ENCODE measurements around the gene KRT80.

The KRT80 gene

GRCh38 chr12:52228931-52229330 is 37.1 kb upstream of the KRT80 start:
- no peak for DNase-seq

- DNase-seq: no peak
Measured at GRCh38 chr12:52228366-52228765, 36.6 kb upstream of the KRT80 start.

- DNase-seq: no peak
Measured at GRCh38 chr12:52227606-52228166, 35.9 kb upstream of the KRT80 start.

- no peak for DNase-seq
Measured at GRCh38 chr12:52226446-52226845, 34.6 kb upstream of the KRT80 start.

- DNase-seq: no peak
Measured at GRCh38 chr12:52225752-52226151, 33.9 kb upstream of the KRT80 start.

DNA sequence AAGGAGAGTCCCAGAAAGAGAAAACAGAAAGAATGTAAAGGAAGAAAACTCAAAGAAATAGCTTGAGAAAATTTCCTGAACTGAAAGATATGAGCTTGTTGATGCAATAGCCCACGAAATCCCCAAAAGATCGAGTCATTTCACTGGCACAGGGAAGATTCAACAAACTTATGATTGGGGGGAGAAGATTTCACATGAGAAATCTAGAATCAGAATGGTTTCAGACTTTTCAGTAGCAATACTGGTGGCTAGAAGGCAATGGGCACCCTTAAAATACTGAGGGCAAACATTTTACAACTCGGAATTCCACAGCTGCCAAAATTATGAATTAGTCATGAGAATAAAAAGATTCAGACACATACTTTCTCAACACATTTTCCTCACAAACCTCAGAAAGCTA is 32.3 kb upstream of the KRT80 start:
- DNase-seq: no peak

- DNase-seq: no peak
Measured at GRCh38 chr12:52223406-52224039, 31.7 kb upstream of the KRT80 start.

DNA sequence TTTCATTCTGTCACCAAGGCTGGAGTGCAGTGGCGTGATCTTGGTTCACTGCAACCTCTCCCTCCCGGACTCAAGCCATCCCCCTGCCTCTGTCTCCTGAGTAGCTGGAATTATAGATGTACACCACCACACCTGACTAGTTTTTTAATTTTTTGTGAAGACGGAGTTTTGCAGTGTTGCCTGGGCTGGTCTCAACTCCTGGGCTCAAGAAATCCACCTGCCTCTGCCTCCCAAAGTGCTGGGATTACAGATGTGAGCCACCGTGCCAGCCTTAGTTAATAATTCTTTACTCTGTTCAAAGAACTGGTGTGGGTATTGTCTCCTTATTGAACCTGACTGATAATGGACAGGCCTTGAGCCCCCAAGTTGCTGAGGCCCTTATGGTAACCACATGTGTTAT is 30.9 kb upstream of the KRT80 start:
- DNase-seq: no peak

- no peak for DNase-seq
Measured at GRCh38 chr12:52221912-52222457, 30.2 kb upstream of the KRT80 start.

- no peak for DNase-seq
Measured at GRCh38 chr12:52221070-52221781, 29.4 kb upstream of the KRT80 start.

DNA sequence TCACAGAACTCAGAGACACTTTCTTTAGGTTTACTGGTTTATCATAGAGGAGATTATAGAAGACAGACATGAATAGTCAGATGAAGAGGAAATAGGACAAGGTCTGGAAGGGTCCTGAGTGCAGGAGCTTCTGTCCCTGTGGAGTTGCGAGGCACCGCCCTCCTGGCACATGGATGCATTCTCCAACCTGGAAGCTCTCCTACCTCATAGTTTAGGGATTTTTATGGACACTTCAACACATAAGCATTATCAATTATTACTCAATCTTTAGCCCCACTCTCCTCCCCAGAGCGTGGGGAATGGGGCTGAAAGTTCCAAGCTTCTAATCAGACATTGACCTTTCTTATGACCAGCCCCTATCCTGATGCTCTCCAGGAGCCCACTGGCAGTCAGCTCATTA is 28.7 kb upstream of the KRT80 start:
- no peak for DNase-seq

DNA sequence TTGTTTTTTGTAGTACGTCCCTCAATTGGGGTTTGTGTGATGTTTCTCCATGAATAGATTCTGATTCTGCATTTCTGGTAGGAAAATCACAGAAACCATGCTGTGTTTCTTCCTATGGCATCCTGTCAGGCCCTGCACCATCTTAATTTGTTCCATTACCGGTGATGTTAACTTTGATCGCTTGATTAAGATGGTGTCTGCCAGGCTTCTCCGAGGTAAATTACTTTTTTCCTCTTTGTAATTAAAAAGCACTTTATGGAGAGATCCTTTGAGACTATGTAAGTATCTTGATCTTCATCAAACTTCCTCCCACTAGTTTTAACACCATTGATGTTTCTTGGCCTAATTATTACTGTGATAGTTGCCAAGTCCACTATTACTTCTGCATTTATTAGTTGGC is 26.2 kb upstream of the KRT80 start:
- DNase-seq: no peak

DNA sequence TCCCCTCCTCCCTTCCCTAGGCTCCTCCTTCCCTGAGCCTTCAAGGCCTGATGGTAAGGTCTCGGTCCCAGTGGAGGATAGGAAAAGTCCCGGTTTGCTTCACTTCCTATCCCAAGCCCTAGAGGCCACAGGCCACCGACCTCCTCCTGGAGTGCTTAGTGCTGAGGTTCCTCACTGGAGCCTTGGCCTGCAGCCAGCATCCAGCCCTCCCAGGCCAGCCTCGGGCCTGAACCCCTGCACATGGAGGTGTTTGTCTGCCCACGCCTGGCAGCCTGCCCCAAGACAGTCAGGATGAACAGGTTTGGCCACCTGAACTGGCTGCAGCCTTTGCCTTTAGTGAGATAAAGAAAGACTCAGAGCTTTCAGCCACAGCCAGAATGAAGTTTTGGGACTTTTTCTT is 25.4 kb upstream of the KRT80 start:
- no peak for DNase-seq

DNA sequence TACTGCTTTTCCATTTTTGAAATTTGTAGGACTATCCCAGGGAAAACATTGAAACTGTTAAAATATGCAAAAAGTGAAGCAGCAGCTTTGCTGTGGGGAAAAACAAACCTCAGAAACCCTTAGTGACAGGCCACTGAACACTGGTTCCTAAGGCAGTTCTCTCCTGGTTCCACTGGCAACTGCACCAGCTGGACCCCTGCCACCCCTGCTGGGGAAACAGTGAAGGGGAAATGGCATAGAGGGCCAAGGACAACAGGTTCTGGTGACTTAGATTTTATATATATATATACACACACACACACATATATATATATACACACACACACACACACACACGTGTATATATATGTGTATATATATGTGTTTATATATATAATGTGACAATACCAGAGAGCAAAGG is 25.0 kb upstream of the KRT80 start:
- DNase-seq: peak in 1 of 2 experiments; percentile 15

DNA sequence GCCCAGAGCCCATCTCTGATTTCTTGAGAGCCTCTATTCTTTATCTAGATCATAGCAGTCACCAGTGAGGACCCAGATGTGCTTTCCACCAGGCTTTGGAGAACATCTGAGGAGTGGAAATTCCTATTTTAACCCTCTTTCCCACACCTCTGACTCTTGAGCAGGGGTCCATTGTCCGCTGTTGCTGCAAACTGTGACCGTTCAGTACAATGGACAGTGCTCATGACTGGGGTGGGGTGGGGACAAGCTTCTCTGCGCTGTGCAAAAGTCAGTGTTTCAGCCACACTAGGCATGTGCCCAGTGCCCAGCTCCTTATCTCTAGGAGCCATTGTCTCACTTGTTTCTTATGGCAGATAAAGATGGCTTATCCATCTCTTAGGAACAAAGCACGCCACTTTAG is 24.3 kb upstream of the KRT80 start:
- DNase-seq: no peak

DNA sequence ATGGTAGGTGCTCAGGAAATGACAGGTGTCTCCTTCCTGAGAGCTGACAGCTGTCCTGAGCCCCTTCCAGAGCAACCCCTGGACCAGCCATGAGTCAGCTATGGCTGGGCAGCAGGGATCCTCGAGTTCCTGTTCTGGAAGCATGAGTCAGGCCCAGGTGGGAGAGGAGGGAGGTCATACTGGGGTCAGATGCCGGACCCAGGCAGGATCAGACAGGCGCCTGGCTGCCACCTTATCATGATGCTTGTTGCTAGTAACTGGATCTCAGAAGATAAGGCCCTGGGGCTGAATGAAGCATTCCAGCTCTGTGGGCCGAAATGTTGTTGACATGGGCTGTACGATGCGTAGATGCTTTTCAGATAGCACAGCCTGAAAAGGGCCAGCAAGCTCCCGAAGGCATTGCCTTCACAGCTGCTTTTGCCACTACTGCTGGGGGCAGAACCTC is 23.8 kb upstream of the KRT80 start:
- no peak for DNase-seq

DNA sequence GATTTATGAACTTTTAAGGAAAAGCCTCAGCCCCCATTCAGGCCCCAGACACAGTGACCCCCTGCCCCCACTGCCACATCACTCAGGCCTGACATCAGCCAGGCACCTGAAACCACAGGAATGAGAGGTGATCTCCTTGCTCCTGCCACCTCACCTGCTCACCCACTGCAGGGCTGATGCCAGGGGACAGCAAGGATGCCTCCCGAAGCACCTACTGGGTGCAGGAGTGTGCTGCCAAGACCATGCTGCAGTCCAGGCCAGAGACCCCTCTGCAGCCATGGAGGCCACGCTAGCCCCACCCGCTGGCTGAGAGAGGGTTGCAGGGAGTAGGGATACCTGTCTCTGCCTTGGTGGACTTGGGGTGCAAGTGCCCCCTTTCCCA is 22.6 kb upstream of the KRT80 start:
- DNase-seq: no peak

DNA sequence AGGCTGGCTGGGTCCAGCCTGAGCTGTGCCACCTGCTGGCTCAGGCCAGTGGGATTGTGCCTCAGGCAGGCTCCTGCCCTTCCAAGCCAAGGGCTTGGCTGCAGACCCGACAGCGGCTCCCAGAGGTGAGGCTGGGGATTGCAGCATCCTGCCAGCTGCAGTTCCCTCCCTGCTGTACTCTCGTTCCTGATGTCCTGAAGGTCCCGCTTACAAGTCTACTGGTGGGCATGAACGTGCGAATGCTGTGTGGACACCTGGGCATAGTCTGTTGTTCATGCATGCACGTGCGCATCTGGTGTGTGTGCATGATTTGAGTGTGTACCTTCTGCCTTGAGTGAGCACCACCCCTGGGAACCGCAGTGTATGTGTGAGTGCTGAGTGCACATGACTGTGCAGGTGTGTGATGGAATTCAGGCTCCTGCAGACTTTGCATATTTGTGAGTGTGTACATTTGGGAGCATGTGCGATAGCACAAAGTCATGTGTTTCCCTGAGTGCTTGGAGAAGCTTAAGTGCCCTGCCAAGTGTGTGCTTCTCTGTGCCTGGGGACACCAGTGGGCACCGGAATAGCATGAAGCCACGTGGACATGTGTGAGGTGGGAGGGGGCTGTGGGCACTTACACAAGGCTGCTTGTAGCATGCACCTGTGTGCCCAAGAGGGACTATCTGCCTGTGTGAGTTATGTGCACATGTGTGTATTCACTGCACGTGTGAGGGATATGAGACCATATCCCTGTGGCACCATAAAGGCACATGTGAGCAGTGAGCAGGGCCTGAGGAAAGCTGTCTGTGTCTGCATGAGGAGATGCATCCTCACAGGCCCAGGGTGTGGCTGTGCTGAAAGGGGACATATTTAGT is 22.0 kb upstream of the KRT80 start:
- DNase-seq: no peak

GRCh38 chr12:52212701-52213563 is 21.1 kb upstream of the KRT80 start:
- DNase-seq: no peak

- no peak for DNase-seq
Measured at GRCh38 chr12:52211716-52212585, 20.1 kb upstream of the KRT80 start.
